Measurements from ENCODE around the gene RNFT2.

RNFT2 gene

GRCh38 chr12:116892349-116893140 lies 154.4 kb downstream of the RNFT2 start:
- Histone ChIP-seq H3K4me3 (ENCODE audit: low read depth, low read length) (no peak overlapping the region), H3K4me1 (ENCODE audit: control insufficient read depth, insufficient read depth, low read length) (no peaks in the 10 kb centered on the region), H3K36me3 (ENCODE audit: control insufficient read depth in 2 of 2, insufficient read depth in 1 of 2, low read length in 2 of 2) (no peaks in the 10 kb centered on the region), H3K27ac (ENCODE audit: extremely low read depth, low read depth, low read length) (no peak overlapping the region), H3K9me3 (ENCODE audit: control insufficient read depth, insufficient read depth, low read depth, low read length) (no peaks in the 10 kb centered on the region)
- ChIA-PET POLR2A (interaction anchor here (0.6 kb wide), 1 partner anchor 16 kb away, joined by 3 read pairs; no protein-coding TSS in a partner anchor), CTCF (interaction anchor here (0.5 kb wide), 1 partner anchor 418 kb away, joined by 3 read pairs; no protein-coding TSS in a partner anchor)
- TF ChIP-seq ZXDB (tag by site-specific recombination; IDR thresholded peaks at IDR 0.05) (no peak), ZNF24 (tag by site-specific recombination; IDR thresholded peaks at IDR 0.05) (no peak), ZFHX2 (tag by site-specific recombination; conservative IDR thresholded peaks at IDR 0.05) (no peak), ZNF791 (tag by site-specific recombination; IDR thresholded peaks at IDR 0.05) (no peak), ZNF664 (tag by site-specific recombination; IDR thresholded peaks at IDR 0.05) (0 out of 2 replicates have a peak, but pooled peaks have one; percentile 76), ZFP37 (tag by site-specific recombination; IDR thresholded peaks at IDR 0.05) (no peak), ZNF324 (tag by site-specific recombination; IDR thresholded peaks at IDR 0.05) (no peak), EGR2 (tag by site-specific recombination; IDR thresholded peaks at IDR 0.05; ENCODE audit: low read depth) (no peak), ZNF701 (tag by site-specific recombination; IDR thresholded peaks at IDR 0.05) (no peak), ZBTB7A (tag by site-specific recombination; IDR thresholded peaks at IDR 0.05; ENCODE audit: low read depth) (no peak), ZSCAN16 (tag by site-specific recombination; IDR thresholded peaks at IDR 0.05) (no peak), ZBTB17 (tag by site-specific recombination; IDR thresholded peaks at IDR 0.05) (0 out of 2 replicates have a peak, but pooled peaks have one; percentile 28), ZNF510 (tag by site-specific recombination; IDR thresholded peaks at IDR 0.05; ENCODE audit: insufficient replicate concordance) (no peak), ZNF629 (tag by site-specific recombination; IDR thresholded peaks at IDR 0.05) (no peak), ZNF146 (tag by site-specific recombination; IDR thresholded peaks at IDR 0.05) (no peak), ZNF221 (tag by site-specific recombination; IDR thresholded peaks at IDR 0.05; ENCODE audit: borderline replicate concordance) (no peak), SP2 (tag by site-specific recombination; IDR thresholded peaks at IDR 0.05) (no peak), ZNF2 (tag by site-specific recombination; IDR thresholded peaks at IDR 0.05) (no peak), ZNF529 (tag by site-specific recombination; IDR thresholded peaks at IDR 0.05; ENCODE audit: insufficient replicate concordance) (no peak), ZNF335 (tag by site-specific recombination; conservative IDR thresholded peaks at IDR 0.05) (peak; percentile 74)
- TF ChIP-seq, protein P1, sequence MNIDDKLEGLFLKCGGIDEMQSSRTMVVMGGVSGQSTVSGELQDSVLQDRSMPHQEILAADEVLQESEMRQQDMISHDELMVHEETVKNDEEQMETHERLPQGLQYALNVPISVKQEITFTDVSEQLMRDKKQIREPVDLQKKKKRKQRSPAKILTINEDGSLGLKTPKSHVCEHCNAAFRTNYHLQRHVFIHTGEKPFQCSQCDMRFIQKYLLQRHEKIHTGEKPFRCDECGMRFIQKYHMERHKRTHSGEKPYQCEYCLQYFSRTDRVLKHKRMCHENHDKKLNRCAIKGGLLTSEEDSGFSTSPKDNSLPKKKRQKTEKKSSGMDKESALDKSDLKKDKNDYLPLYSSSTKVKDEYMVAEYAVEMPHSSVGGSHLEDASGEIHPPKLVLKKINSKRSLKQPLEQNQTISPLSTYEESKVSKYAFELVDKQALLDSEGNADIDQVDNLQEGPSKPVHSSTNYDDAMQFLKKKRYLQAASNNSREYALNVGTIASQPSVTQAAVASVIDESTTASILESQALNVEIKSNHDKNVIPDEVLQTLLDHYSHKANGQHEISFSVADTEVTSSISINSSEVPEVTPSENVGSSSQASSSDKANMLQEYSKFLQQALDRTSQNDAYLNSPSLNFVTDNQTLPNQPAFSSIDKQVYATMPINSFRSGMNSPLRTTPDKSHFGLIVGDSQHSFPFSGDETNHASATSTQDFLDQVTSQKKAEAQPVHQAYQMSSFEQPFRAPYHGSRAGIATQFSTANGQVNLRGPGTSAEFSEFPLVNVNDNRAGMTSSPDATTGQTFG (tag by site-specific recombination; IDR thresholded peaks at IDR 0.05; ENCODE audit: borderline replicate concordance): no peak
- TF ChIP-seq, protein P2, sequence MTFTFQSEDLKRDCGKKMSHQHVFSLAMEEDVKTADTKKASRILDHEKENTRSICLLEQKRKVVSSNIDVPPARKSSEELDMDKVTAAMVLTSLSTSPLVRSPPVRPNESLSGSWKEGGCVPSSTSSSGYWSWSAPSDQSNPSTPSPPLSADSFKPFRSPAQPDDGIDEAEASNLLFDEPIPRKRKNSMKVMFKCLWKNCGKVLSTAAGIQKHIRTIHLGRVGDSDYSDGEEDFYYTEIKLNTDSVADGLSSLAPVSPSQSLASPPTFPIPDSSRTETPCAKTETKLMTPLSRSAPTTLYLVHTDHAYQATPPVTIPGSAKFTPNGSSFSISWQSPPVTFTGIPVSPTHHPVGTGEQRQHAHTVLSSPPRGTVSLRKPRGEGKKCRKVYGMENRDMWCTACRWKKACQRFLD (tag by site-specific recombination; IDR thresholded peaks at IDR 0.05): no peak

GRCh38 chr12:116894913-116895312 lies 156.8 kb downstream of the RNFT2 start:
- ChIA-PET POLR2A (no interaction called here), CTCF (no interaction called here)
- H3K9me3 ChIP-seq (ENCODE audit: control insufficient read depth, insufficient read depth, low read depth, low read length): no peaks in the 10 kb centered on the region
- no peak for TF ChIP-seq ZNF133 (tag by site-specific recombination; IDR thresholded peaks at IDR 0.05)
- TF ChIP-seq, protein P2 (tag by site-specific recombination; IDR thresholded peaks at IDR 0.05): no peak
- TF ChIP-seq ZNF76 (tag by site-specific recombination; IDR thresholded peaks at IDR 0.05; ENCODE audit: borderline replicate concordance, low read depth): no peak
- no peak for TF ChIP-seq PRDM1 (tag by site-specific recombination; IDR thresholded peaks at IDR 0.05)
- TF ChIP-seq ZNF596 (tag by site-specific recombination; IDR thresholded peaks at IDR 0.05): no peak
- no peak for TF ChIP-seq MZF1 (tag by site-specific recombination; IDR thresholded peaks at IDR 0.05; ENCODE audit: borderline replicate concordance)
- H3K27ac ChIP-seq (ENCODE audit: extremely low read depth, low read depth, low read length): no peak overlapping the region
- H3K4me3 ChIP-seq (ENCODE audit: low read depth, low read length): no peak overlapping the region
- no peaks in the 10 kb centered on the region for H3K4me1 ChIP-seq (ENCODE audit: control insufficient read depth, insufficient read depth, low read length)
- H3K36me3 ChIP-seq (ENCODE audit: control insufficient read depth in 2 of 2, insufficient read depth in 1 of 2, low read length in 2 of 2): no peaks in the 10 kb centered on the region
